BE2C (cell line): ENCODE results near the gene ZNF722. TPM values are rescaled to one million over a fixed set of nuclear protein-coding genes. Genes with fewer than 3 reads are reported as not detected.
"Not testable (repeated sequence)": the region's sequence is repeated elsewhere in the genome, so short reads cannot be mapped to it uniquely, and the experiment has no call there.

Source experiments
- DNase-seq: peaks from one replicate; pipeline ENCODE4 v3.0.0-alpha.2; 2020
- H3K27me3 ChIP-seq: fragments of 250-450 bp; sonication (Bioruptor Pico); 2 replicates; pipeline ENCODE4 v1.5.1; 2020; ENCODE audit warnings: mild to moderate bottlenecking
- H3K36me3 ChIP-seq: fragments of 250-450 bp; sonication (Bioruptor Pico); 2 replicates; pipeline ENCODE4 v1.5.1; 2020; ENCODE audit warnings: mild to moderate bottlenecking
- H3K4me1 ChIP-seq: fragments of 250-450 bp; sonication (Bioruptor Pico); 2 replicates; pipeline ENCODE4 v1.5.1; 2020
- H3K4me3 ChIP-seq: 2 replicates; pipeline ENCODE4 v1.5.1; 2011; ENCODE audit warnings: low read depth, low read length
- H3K9me3 ChIP-seq: fragments of 250-450 bp; sonication (Bioruptor Pico); 2 replicates; pipeline ENCODE4 v1.5.1; 2020
- CTCF ChIP-seq: IDR thresholded peaks from 2 replicates; pipeline ENCODE4 v1.5.1; 2012; ENCODE audit warnings: mild to moderate bottlenecking, low read depth, low read length
- polyA plus RNA-seq: library from polyadenylated mRNA; unstranded; fragments of >200 nt; gene quantifications from one replicate; pipeline ENCODE4 v1.2.1, GENCODE V29; 2012; ENCODE audit warnings: low read depth, missing spikeins; ENCODE audit not compliant: insufficient read length, insufficient read depth

Gene ZNF722
- not detected for polyA plus RNA-seq

- Histone ChIP-seq H3K4me1 (no peaks in the 10 kb centered on the region), H3K9me3 (0 out of 2 replicates have a peak, but pooled peaks cover 2% of the 10 kb centered on the region), H3K27me3 (no peaks in the 10 kb centered on the region), H3K36me3 (no peaks in the 10 kb centered on the region), H3K4me3 (no peak within 1 kb of the TSS)
- DNase-seq: no peak
- no peak for TF ChIP-seq CTCF
Observed at GRCh38 chr7:63998549-63998948, at the start of gene ZNF722. ZNF722 (plus strand) TSS chr7:63998849; CDS start chr7:63998962, 113 bp downstream.

GRCh38 chr7:63953181-63953580, 45.5 kb upstream of the ZNF722 start:
- Histone ChIP-seq H3K27me3 (no peaks in the 10 kb centered on the region), H3K9me3 (peaks cover 6% of the 10 kb centered on the region), H3K4me1 (no peaks in the 10 kb centered on the region), H3K4me3 (no peak overlapping the region), H3K36me3 (no peaks in the 10 kb centered on the region)
- no peak for TF ChIP-seq CTCF
- DNase-seq: no peak

- H3K9me3 ChIP-seq: no peaks in the 10 kb centered on the region
- no peak overlapping the region for H3K4me3 ChIP-seq
- H3K27me3 ChIP-seq: no peaks in the 10 kb centered on the region
- no peaks in the 10 kb centered on the region for H3K4me1 ChIP-seq
- no peaks in the 10 kb centered on the region for H3K36me3 ChIP-seq
- DNase-seq: no peak
- no peak for TF ChIP-seq CTCF
Observed at GRCh38 chr7:63968629-63969028, 30.0 kb upstream of the ZNF722 start.

- not testable (repeated sequence) for H3K36me3 ChIP-seq, H3K4me3 ChIP-seq, H3K27me3 ChIP-seq, H3K4me1 ChIP-seq, DNase-seq, H3K9me3 ChIP-seq
Observed at GRCh38 chr7:64015496-64015895, 16.8 kb downstream of the ZNF722 start.

- no peak for TF ChIP-seq CTCF
- no peaks in the 10 kb centered on the region for H3K36me3 ChIP-seq
- no peaks in the 10 kb centered on the region; the same call in 1 of the 2 replicates for H3K9me3 ChIP-seq
- H3K4me3 ChIP-seq: no peak overlapping the region
- no peaks in the 10 kb centered on the region for H3K27me3 ChIP-seq
- no peaks in the 10 kb centered on the region for H3K4me1 ChIP-seq
- DNase-seq: no peak
Observed at GRCh38 chr7:64035388-64035787, 36.7 kb downstream of the ZNF722 start.

- TF ChIP-seq CTCF: no peak
- no peak for DNase-seq
- no peaks in the 10 kb centered on the region for H3K9me3 ChIP-seq
Observed at GRCh38 chr7:64037095-64037494, 38.4 kb downstream of the ZNF722 start.

More at GRCh38 chr7:64037095-64037494, 38.4 kb downstream of the ZNF722 start:
- H3K4me1 ChIP-seq: no peaks in the 10 kb centered on the region
- no peak overlapping the region for H3K4me3 ChIP-seq
- H3K27me3 ChIP-seq: no peaks in the 10 kb centered on the region
- H3K36me3 ChIP-seq: no peaks in the 10 kb centered on the region
